ENCODE measurements around the gene KCNH1. TPM values are rescaled to one million over a fixed set of nuclear protein-coding genes. Genes with fewer than 3 reads are reported as not detected.

KCNH1 gene, protein sequence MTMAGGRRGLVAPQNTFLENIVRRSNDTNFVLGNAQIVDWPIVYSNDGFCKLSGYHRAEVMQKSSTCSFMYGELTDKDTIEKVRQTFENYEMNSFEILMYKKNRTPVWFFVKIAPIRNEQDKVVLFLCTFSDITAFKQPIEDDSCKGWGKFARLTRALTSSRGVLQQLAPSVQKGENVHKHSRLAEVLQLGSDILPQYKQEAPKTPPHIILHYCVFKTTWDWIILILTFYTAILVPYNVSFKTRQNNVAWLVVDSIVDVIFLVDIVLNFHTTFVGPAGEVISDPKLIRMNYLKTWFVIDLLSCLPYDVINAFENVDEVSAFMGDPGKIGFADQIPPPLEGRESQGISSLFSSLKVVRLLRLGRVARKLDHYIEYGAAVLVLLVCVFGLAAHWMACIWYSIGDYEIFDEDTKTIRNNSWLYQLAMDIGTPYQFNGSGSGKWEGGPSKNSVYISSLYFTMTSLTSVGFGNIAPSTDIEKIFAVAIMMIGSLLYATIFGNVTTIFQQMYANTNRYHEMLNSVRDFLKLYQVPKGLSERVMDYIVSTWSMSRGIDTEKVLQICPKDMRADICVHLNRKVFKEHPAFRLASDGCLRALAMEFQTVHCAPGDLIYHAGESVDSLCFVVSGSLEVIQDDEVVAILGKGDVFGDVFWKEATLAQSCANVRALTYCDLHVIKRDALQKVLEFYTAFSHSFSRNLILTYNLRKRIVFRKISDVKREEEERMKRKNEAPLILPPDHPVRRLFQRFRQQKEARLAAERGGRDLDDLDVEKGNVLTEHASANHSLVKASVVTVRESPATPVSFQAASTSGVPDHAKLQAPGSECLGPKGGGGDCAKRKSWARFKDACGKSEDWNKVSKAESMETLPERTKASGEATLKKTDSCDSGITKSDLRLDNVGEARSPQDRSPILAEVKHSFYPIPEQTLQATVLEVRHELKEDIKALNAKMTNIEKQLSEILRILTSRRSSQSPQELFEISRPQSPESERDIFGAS
- not detected for total RNA-seq

DNA sequence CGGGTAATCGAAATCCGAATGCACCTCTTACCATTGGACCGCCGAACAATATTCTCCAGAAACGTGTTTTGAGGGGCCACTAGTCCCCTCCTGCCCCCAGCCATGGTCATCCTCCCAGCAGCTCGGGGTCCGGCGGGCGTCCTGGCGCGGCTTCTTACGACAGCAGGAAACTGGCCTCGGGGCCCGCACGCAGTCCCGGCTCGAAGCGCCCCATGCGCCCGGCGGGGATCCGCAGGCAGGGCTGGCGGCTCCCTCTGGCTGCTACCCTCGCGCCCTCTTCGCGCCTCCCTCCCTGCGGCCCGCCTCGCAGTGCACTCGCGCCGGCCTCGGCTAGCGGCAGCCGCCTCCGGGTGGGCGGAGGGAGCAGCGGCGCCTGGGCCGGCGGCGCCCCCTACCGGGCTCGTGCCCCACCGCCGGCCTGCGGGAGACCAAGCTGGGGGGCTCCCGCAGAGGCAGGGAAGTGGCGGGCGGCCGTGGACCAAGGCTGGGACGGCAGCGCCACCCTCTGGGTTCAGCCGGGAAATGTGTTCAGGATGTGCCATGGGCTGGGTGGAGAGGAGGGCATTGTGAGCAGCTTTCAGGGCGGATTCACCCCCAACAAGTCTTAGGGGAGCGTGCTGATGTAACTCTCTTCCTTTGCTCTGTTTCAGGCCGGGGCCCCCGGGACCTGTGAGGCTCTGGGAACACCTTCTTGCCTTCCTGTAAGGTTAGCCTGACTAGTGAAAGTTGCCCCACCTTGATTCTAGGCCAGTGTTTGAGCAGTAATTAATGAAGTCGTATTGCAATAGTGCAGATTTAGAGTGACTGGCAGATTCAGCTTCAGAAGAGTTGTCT is at the start of gene KCNH1:
TSS of gene KCNH1 (minus strand) at position 313 of the 834 bp plus-strand sequence. CDS start at position 110, 203 bp downstream.
- ChIA-PET CTCF (interaction anchor here (0.5 to 4.7 kb wide), 40 partner anchors 9 to 894 kb away, joined by 3 to 47 read pairs (median 4); no protein-coding TSS in a partner anchor), POLR2A (interaction anchor here (0.9 kb wide), 1 partner anchor 760 kb away, joined by 5 read pairs; no protein-coding TSS in a partner anchor)
- intact Hi-C loops (cut with DNase I, micrococcal nuclease), result loop anchor here (1.0 to 10.0 kb wide), 11 partner anchors 95 to 801 kb away; no protein-coding TSS in a partner anchor
- H3K4me3 Mint-ChIP-seq, result peak within 1 kb of the TSS; percentile 54
- no peaks in the 10 kb centered on the region for H3K36me3 Mint-ChIP-seq (ENCODE audit: low read depth)
- no peaks in the 10 kb centered on the region for H3K9me3 Mint-ChIP-seq (ENCODE audit: low read depth)
- peak; percentile 92 for ATAC-seq
- H3K4me1 Mint-ChIP-seq, result peaks cover 13% of the 10 kb centered on the region
- H3K27me3 Mint-ChIP-seq, result peaks cover 41% of the 10 kb centered on the region
- peak within 1 kb of the TSS; percentile 26 for H3K27ac Mint-ChIP-seq
- DNase-seq, result peak; percentile 91

DNA sequence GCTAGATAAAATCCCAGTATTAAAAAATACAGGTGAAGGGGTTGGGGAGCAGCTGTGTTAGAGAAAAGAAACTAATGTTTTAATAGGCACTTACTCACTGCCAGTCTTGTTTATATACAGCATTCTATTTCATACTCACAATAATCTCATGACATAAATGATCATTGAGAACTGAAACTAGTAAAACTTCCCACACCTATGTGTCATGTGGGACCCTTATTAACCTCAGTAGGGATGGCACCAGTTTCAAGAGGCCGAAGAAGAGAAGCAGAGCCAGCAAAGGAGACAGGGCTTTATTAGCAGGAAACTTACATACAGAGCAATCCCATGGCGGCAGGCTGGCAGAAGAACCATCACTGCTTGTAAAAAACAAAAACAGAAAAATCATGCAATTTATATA is 48.8 kb upstream of the KCNH1 start:
- ChIA-PET POLR2A (no interaction called here), CTCF (interaction anchor here (0.6 to 1.1 kb wide), 2 partner anchors 48 to 458 kb away, joined by 3 read pairs; partner anchors contain the start of gene KCNH1)
- no peak for DNase-seq
- intact Hi-C loops (cut with DNase I, micrococcal nuclease), result no loop called here
- peaks cover 2% of the 10 kb centered on the region for H3K27me3 Mint-ChIP-seq
- no peak overlapping the region for H3K27ac Mint-ChIP-seq
- H3K4me3 Mint-ChIP-seq, result no peak overlapping the region
- H3K4me1 Mint-ChIP-seq, result no peaks in the 10 kb centered on the region
- no peak for ATAC-seq
- no peaks in the 10 kb centered on the region for H3K9me3 Mint-ChIP-seq (ENCODE audit: low read depth)
- no peaks in the 10 kb centered on the region for H3K36me3 Mint-ChIP-seq (ENCODE audit: low read depth)

DNA sequence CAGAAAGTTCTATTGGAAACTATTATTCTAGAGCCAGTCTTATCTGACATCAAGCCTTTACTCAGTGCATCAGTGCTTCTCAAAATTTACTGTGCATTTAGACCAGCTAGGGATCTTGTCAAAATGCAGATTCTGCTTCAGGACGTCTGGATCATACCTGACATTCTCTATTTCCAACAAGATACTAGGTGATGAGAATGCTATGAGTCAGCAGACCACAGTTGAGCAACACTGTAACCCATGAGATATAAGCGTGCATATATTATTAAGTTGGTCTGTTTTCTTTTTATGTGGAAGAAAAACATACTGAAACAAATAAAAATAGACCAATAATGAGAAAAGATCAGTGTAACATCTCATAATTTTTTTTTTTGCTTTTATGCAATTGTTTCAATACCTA is 40.4 kb upstream of the KCNH1 start:
- Mint-ChIP-seq H3K4me1 (no peaks in the 10 kb centered on the region), H3K27me3 (peaks cover 10% of the 10 kb centered on the region), H3K27ac (no peak overlapping the region), H3K36me3 (ENCODE audit: low read depth) (peaks cover 7% of the 10 kb centered on the region), H3K9me3 (ENCODE audit: low read depth) (peaks cover 18% of the 10 kb centered on the region), H3K4me3 (no peak overlapping the region)
- ATAC-seq, result no peak
- ChIA-PET POLR2A (interaction anchor here (0.5 kb wide), 1 partner anchor 25 kb away, joined by 3 read pairs; no protein-coding TSS in a partner anchor), CTCF (no interaction called here)
- intact Hi-C loops (cut with DNase I, micrococcal nuclease), result no loop called here
- DNase-seq, result no peak

DNA sequence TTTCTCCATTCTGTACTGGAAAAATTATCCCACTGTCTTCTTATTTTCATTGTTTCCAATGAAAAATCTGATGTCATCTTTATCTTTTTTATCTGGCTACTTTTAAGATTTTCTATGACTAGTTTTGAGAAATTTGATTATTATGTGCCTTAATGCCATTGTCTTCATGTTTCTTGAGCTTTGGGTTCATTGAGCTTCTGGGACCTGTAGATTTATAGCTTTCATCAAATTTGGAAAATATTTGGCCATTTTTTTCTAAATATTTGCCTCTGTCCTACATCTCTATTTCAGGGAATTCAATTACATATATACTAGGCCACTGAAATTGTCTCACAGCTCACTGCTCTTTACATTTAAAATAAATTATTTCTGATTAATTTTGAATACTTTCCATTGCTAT is 38.7 kb upstream of the KCNH1 start:
- Mint-ChIP-seq H3K9me3 (ENCODE audit: low read depth) (peaks cover 28% of the 10 kb centered on the region), H3K27ac (no peak overlapping the region), H3K27me3 (peaks cover 16% of the 10 kb centered on the region), H3K4me1 (no peaks in the 10 kb centered on the region), H3K4me3 (no peak overlapping the region), H3K36me3 (ENCODE audit: low read depth) (peaks cover 10% of the 10 kb centered on the region)
- ChIA-PET POLR2A (no interaction called here), CTCF (interaction anchor here (0.6 kb wide), 1 partner anchor 490 kb away, joined by 3 read pairs; no protein-coding TSS in a partner anchor)
- intact Hi-C loops (cut with DNase I, micrococcal nuclease), result no loop called here
- no peak for ATAC-seq
- no peak for DNase-seq

DNA sequence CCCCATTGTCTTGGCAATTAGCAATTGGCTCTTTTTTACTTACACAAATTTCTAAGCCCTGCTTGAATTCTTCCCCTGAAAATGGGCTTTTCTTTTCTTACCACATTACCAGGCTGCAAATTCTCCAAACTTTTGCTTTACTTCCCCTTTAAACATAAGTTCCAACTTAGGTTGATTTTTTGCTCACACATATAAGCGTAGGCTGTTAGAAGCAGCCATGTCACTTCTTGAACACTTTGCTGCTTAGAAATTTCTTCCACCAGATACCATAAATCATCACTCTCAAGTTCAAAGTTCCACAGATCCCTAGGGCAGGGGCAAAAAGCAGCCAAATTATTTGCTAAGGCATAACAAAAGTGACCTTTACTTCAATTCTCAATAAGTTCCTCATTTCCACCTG is 35.4 kb upstream of the KCNH1 start:
- Mint-ChIP-seq H3K27me3 (peaks cover 23% of the 10 kb centered on the region), H3K4me3 (no peak overlapping the region), H3K9me3 (ENCODE audit: low read depth) (peaks cover 28% of the 10 kb centered on the region), H3K36me3 (ENCODE audit: low read depth) (peaks cover 10% of the 10 kb centered on the region), H3K27ac (no peak overlapping the region), H3K4me1 (no peaks in the 10 kb centered on the region)
- POLR2A ChIA-PET, result no interaction called here
- intact Hi-C loops (cut with DNase I, micrococcal nuclease), result no loop called here
- CTCF ChIA-PET, result no interaction called here
- DNase-seq, result no peak
- ATAC-seq, result no peak

DNA sequence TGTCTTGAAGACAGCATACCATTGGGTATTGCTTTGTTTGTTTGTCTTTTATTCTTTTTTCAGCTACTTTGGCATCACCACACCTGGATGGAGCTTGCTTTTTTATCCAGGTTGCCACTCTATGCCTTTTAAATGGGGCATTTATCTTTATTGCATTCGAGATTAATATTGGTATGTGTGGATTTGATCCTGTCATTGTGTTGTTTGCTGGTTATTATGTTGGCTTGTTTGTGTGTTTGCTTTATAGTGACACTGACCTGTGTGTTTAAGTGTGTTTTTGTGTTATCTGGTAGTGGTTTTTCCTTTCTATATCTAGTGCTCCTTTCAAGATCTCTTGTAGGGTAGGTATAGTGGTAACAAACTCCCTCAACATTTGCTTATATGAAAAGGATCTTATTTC is 24.9 kb upstream of the KCNH1 start:
- intact Hi-C loops (cut with DNase I, micrococcal nuclease), result no loop called here
- Mint-ChIP-seq H3K9me3 (ENCODE audit: low read depth) (peaks cover 10% of the 10 kb centered on the region), H3K4me1 (no peaks in the 10 kb centered on the region), H3K27ac (no peak overlapping the region), H3K27me3 (peaks cover 6% of the 10 kb centered on the region), H3K4me3 (no peak overlapping the region), H3K36me3 (ENCODE audit: low read depth) (no peaks in the 10 kb centered on the region)
- ATAC-seq (no peak), DNase-seq (no peak)
- ChIA-PET CTCF (no interaction called here), POLR2A (no interaction called here)

DNA sequence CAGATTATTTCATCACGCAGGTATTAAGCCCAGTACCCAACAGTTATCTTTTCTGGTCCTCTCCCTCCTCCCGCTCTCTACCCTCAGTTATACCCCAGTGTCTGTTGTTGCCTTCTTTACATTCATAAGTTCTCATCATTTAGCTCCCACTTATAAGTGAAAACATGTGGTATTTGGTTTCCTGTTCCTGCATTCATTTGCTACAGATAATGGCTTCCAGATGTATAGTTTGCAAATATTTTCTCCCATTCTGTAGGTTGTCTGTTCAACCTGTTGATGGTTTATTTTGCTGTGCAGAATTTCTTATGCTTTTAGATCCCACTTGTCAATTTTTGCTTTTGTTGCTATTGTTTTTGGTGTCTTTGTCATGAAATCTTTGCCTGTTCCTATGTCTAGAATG is 21.1 kb upstream of the KCNH1 start:
- H3K4me3 Mint-ChIP-seq, result no peak overlapping the region

DNA sequence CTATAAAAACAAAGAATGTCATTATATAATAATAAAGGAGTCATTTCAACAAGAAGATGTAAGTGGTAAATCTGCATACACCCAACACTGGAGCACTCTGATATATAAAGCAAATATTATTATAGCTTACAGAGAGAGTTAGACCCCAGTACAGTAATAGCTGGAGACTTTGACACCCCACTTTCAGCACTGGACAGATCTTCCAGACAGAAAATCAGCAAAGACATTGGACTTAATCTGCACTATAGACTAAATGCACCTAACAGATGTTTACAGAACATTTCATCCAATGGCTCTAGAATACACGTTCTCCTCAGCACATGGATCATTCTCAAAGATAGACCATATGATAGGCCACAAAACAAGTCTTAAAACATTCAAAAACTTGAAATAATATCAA is 20.0 kb upstream of the KCNH1 start:
- CTCF ChIA-PET, result interaction anchor here (0.8 kb wide), 1 partner anchor 706 kb away, joined by 3 read pairs; no protein-coding TSS in a partner anchor
- no peaks in the 10 kb centered on the region for H3K27me3 Mint-ChIP-seq
- DNase-seq (no peak), ATAC-seq (no peak)
- POLR2A ChIA-PET, result no interaction called here
- intact Hi-C loops (cut with DNase I, micrococcal nuclease), result no loop called here
- H3K4me3 Mint-ChIP-seq, result no peak overlapping the region
- H3K9me3 Mint-ChIP-seq (ENCODE audit: low read depth), result peaks cover 10% of the 10 kb centered on the region
- H3K27ac Mint-ChIP-seq, result no peak overlapping the region
- no peaks in the 10 kb centered on the region for H3K36me3 Mint-ChIP-seq (ENCODE audit: low read depth)
- no peaks in the 10 kb centered on the region for H3K4me1 Mint-ChIP-seq

More for the DNA sequence above, 21.1 kb upstream of the KCNH1 start:
- no peak for ATAC-seq
- ChIA-PET CTCF (no interaction called here), POLR2A (no interaction called here)
- Mint-ChIP-seq H3K4me1 (no peaks in the 10 kb centered on the region), H3K27me3 (no peaks in the 10 kb centered on the region), H3K27ac (no peak overlapping the region), H3K36me3 (ENCODE audit: low read depth) (no peaks in the 10 kb centered on the region), H3K9me3 (ENCODE audit: low read depth) (peaks cover 10% of the 10 kb centered on the region)
- no peak for DNase-seq
- intact Hi-C loops (cut with DNase I, micrococcal nuclease), result no loop called here

DNA sequence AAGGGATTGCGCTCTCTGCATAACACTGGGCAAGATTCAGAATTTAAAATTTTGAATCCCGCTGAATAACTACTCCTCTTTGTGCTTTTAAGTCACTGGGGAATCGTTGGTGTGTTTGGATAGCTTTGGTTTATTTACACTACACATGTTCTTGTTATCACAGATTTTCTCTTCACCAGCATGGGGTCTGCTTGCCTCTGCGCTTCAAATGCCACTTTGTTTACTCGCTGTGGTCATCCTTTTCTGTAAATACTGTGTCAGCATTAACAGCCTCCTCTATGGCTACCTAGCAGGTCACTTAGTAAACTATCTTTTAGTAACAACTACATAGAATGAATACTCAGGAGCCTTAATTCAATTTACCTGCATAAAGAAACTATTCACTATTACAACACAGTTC is 14.4 kb upstream of the KCNH1 start:
- Mint-ChIP-seq H3K36me3 (ENCODE audit: low read depth) (no peaks in the 10 kb centered on the region), H3K27me3 (peaks cover 19% of the 10 kb centered on the region), H3K27ac (no peak overlapping the region), H3K4me3 (no peak overlapping the region), H3K4me1 (no peaks in the 10 kb centered on the region), H3K9me3 (ENCODE audit: low read depth) (no peaks in the 10 kb centered on the region)
- POLR2A ChIA-PET, result no interaction called here
- DNase-seq (no peak), ATAC-seq (no peak)
- CTCF ChIA-PET, result interaction anchor here (0.7 to 1.0 kb wide), 2 partner anchors 10 to 19 kb away, joined by 3 to 4 read pairs; no protein-coding TSS in a partner anchor
- intact Hi-C loops (cut with DNase I, micrococcal nuclease), result no loop called here

DNA sequence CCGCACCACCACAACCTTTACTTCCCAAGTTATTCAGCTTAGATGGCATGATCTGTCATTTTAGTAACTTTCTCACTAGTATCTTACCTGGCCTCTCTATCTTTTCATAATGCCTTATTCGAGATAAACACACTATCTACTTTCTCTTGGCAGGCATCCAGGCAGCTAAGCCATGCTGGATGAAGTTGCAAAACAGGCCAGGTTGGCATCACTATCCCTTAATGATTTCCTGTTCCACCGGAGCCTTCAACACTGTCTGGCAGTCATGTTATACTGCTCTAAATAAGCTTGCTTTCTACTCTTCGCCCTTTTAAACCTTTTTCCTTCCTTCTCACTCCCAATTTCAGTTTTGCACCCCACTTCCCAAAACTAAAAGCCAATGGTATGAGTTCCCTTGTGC is 12.0 kb upstream of the KCNH1 start:
- H3K4me3 Mint-ChIP-seq, result no peak overlapping the region
- intact Hi-C loops (cut with DNase I, micrococcal nuclease), result no loop called here
- CTCF ChIA-PET, result interaction anchor here (2.1 kb wide), 1 partner anchor 12 kb away, joined by 8 read pairs; the partner anchor contains the start of gene KCNH1
- peaks cover 27% of the 10 kb centered on the region for H3K27me3 Mint-ChIP-seq
- DNase-seq (no peak), ATAC-seq (no peak)
- POLR2A ChIA-PET, result no interaction called here
- H3K4me1 Mint-ChIP-seq, result no peaks in the 10 kb centered on the region
- no peaks in the 10 kb centered on the region for H3K9me3 Mint-ChIP-seq (ENCODE audit: low read depth)
- H3K27ac Mint-ChIP-seq, result no peak overlapping the region
- no peaks in the 10 kb centered on the region for H3K36me3 Mint-ChIP-seq (ENCODE audit: low read depth)
